Esophagus squamous epithelium (tissue), 5 donors: Measurements from ENCODE around the gene OR2L3. TPM values are rescaled to one million over a fixed set of nuclear protein-coding genes. Genes with fewer than 3 reads are reported as not detected.

ENCODE experiments used
- DNase-seq: peaks from one replicate; lab custom pipeline; 2025; lab: John Stamatoyannopoulos, UW
- H3K27ac ChIP-seq, 4 donors: fragments of 200-600 bp; sonication (generic); one replicate each; pipeline ENCODE4 v1.5.1; 2016 to 2019; ENCODE audit warnings: mild to moderate bottlenecking in 1 of 4
- H3K27me3 ChIP-seq, 4 donors: fragments of 200-600 bp; sonication (generic); 1 replicate in 3 of 4; 2 replicates in 1 of 4; pipeline versions ENCODE4 v1.5.1 to v1.6.0; 2017 to 2021; ENCODE audit warnings: antibody characterized with exemption in 1 of 4
- H3K36me3 ChIP-seq, 3 donors: fragments of 200-600 bp; sonication (generic); one replicate each; pipeline ENCODE4 v1.5.1; 2016 to 2019
- H3K4me1 ChIP-seq, 3 donors: fragments of 200-600 bp; sonication (generic); one replicate each; pipeline ENCODE4 v1.5.1; 2017 to 2019
- H3K4me3 ChIP-seq, 4 donors: fragments of 200-600 bp; sonication (generic); 1 replicate in 3 of 4; 2 replicates in 1 of 4; pipeline ENCODE4 v1.5.1; 2016 to 2019; ENCODE audit warnings: mild to moderate bottlenecking in 2 of 4, moderate library complexity in 1 of 4
- H3K9me3 ChIP-seq, 3 donors: fragments of 200-600 bp; sonication (generic); one replicate each; pipeline ENCODE4 v1.5.1; 2016 to 2019
- CTCF ChIP-seq, 6 experiments: fragments of 450-650 bp in 4 of 6; fragments of 200-600 bp in 2 of 6; sonication (generic) in 2 of 6; IDR thresholded peaks; one replicate each; pipeline ENCODE4 v1.5.1; 2016 to 2019; ENCODE audit warnings: antibody characterized with exemption in 6 of 6, mild to moderate bottlenecking in 4 of 6, moderate library complexity in 4 of 6
- POLR2A ChIP-seq, 4 donors: fragments of 450-650 bp; IDR thresholded peaks; one replicate each; pipeline ENCODE4 v1.6.1; 2017; ENCODE audit warnings: antibody characterized with exemption in 4 of 4, mild to moderate bottlenecking in 4 of 4, moderate library complexity in 3 of 4
- WGBS, 2 donors: methylation state at CpG; one replicate each; pipeline ENCODE4 v1.1.5; 2018; 5-methylcytosine and 5-hydroxymethylcytosine counted together
- intact Hi-C: fragments of 100-400 bp; cut with DNase I; formaldehyde crosslinking; loops from one replicate; pipeline ENCODE4 v1.15.0; 2022
- total RNA-seq, 4 donors: library from RNA; depleted of rRNA; stranded (reverse); fragments of >200 nt; gene quantifications; one replicate each; pipeline ENCODE4 v1.1.0, GENCODE V29; 2016
- donor health status: DM: yes; HTN: yes; CAD: no.

The OR2L3 gene
- not detected for total RNA-seq

- TF ChIP-seq POLR2A (IDR thresholded peaks at IDR 0.05), result no peak
- H3K27me3 ChIP-seq, result no peaks in the 10 kb centered on the region
- DNase-seq, result no peak
- no peak within 1 kb of the TSS for H3K4me3 ChIP-seq
- intact Hi-C loops, result no loop called here
- H3K36me3 ChIP-seq, result no peaks in the 10 kb centered on the region
- H3K4me1 ChIP-seq, result no peaks in the 10 kb centered on the region
- H3K27ac ChIP-seq, result no peak within 1 kb of the TSS
- no peaks in the 10 kb centered on the region for H3K9me3 ChIP-seq
- 75% methylated on average over 2 of the region's 2 CpGs for WGBS, 2 donors
Measured at GRCh38 chr1:248046536-248046935, at the start of gene OR2L3. TSS of gene OR2L3 (plus strand) at chr1:248046836. CDS start at chr1:248060682, 13,846 bp downstream.

- no peak overlapping the region for H3K27ac ChIP-seq
- TF ChIP-seq POLR2A (IDR thresholded peaks at IDR 0.05) (no peak), CTCF (IDR thresholded peaks at IDR 0.05) (no peak)
- no peak overlapping the region for H3K4me3 ChIP-seq
- no peaks in the 10 kb centered on the region for H3K4me1 ChIP-seq
- no peaks in the 10 kb centered on the region for H3K9me3 ChIP-seq
- WGBS, 2 donors, result 40 to 44% methylated on average over 2 of the region's 2 CpGs
- intact Hi-C loops, result no loop called here
- no peaks in the 10 kb centered on the region for H3K27me3 ChIP-seq
- H3K36me3 ChIP-seq, result no peaks in the 10 kb centered on the region
- no peak for DNase-seq
Measured at GRCh38 chr1:247998811-247999210, 47.8 kb upstream of the OR2L3 start.

- H3K4me1 ChIP-seq, result no peaks in the 10 kb centered on the region
- no peaks in the 10 kb centered on the region for H3K27me3 ChIP-seq
- intact Hi-C loops, result no loop called here
- H3K36me3 ChIP-seq, result no peaks in the 10 kb centered on the region
- H3K27ac ChIP-seq, result no peak overlapping the region
- H3K4me3 ChIP-seq, result no peak overlapping the region
- no peaks in the 10 kb centered on the region for H3K9me3 ChIP-seq
- 85 to 95% methylated on average over 1 of the region's 1 CpG for WGBS, 2 donors
- no peak for TF ChIP-seq CTCF (IDR thresholded peaks at IDR 0.05)
- no peak for TF ChIP-seq POLR2A (IDR thresholded peaks at IDR 0.05)
- no peak for DNase-seq
Measured at GRCh38 chr1:248000169-248000568, 46.5 kb upstream of the OR2L3 start.

- Histone ChIP-seq H3K4me3 (no peak overlapping the region), H3K9me3 (peaks cover 0 to 26% (median 0%) of the 10 kb centered on the region in 3 donors), H3K27ac (no peak overlapping the region), H3K27me3 (no peaks in the 10 kb centered on the region), H3K36me3 (no peaks in the 10 kb centered on the region), H3K4me1 (no peaks in the 10 kb centered on the region)
- intact Hi-C loops, result no loop called here
- no peak for DNase-seq
- 16 to 50% methylated on average over 1 of the region's 1 CpG for WGBS, 2 donors
- no peak for TF ChIP-seq CTCF (IDR thresholded peaks at IDR 0.05)
- TF ChIP-seq POLR2A (IDR thresholded peaks at IDR 0.05), result no peak
Measured at GRCh38 chr1:248007778-248008177, 38.9 kb upstream of the OR2L3 start.

- no peak overlapping the region for H3K27ac ChIP-seq
- TF ChIP-seq CTCF (IDR thresholded peaks at IDR 0.05) (no peak), POLR2A (IDR thresholded peaks at IDR 0.05) (no peak)
- H3K4me3 ChIP-seq, result no peak overlapping the region
- H3K4me1 ChIP-seq, result no peaks in the 10 kb centered on the region
- 79 to 85% methylated on average over 3 of the region's 3 CpGs for WGBS, 2 donors
- H3K9me3 ChIP-seq, result peaks cover 0 to 26% (median 0%) of the 10 kb centered on the region in 3 donors
- no peaks in the 10 kb centered on the region for H3K36me3 ChIP-seq
- no peak for DNase-seq
- intact Hi-C loops, result no loop called here
- H3K27me3 ChIP-seq, result no peaks in the 10 kb centered on the region
Measured at GRCh38 chr1:248009681-248010080, 37.0 kb upstream of the OR2L3 start.

- intact Hi-C loops, result no loop called here
- no peaks in the 10 kb centered on the region for H3K27me3 ChIP-seq
- no peak for TF ChIP-seq CTCF (IDR thresholded peaks at IDR 0.05)
- TF ChIP-seq POLR2A (IDR thresholded peaks at IDR 0.05), result no peak
Measured at GRCh38 chr1:248013229-248013710, 33.4 kb upstream of the OR2L3 start, which contains the start of gene OR2L5. TSS of gene OR2L5 (plus strand) at chr1:248013660. CDS start at chr1:248021948, 8,288 bp downstream.

More at GRCh38 chr1:248013229-248013710, 33.4 kb upstream of the OR2L3 start, which contains the start of gene OR2L5:
- no peaks in the 10 kb centered on the region for H3K36me3 ChIP-seq
- H3K27ac ChIP-seq, result no peak within 1 kb of the TSS
- H3K4me3 ChIP-seq, result no peak within 1 kb of the TSS
- 85 to 97% methylated on average over 2 of the region's 2 CpGs for WGBS, 2 donors
- no peaks in the 10 kb centered on the region for H3K4me1 ChIP-seq
- no peak for DNase-seq
- peaks cover 0 to 22% (median 0%) of the 10 kb centered on the region in 3 donors for H3K9me3 ChIP-seq
